K562 (cell line): ENCODE measurements around the gene NEK2. TPM values are rescaled to one million over a fixed set of nuclear protein-coding genes. Genes with fewer than 3 reads are reported as not detected.
A peak's percentile ranks its signal among the peaks of the same experiment; 100 is the strongest.

Experiments
- ATAC-seq: fragments of 200-7000 bp; cut with Tn5 transposase; 3 replicates; pipeline ENCODE4 v1.9.1; 2020; ENCODE audit warnings: moderate library complexity
- BruUV-seq: library from RNA; stranded (reverse); fragments of 400-500 nt; replicated peaks from 2 replicates; lab custom pipeline; 2021; lab: Mats Ljungman, UMichigan
- CTCF ChIA-PET: fragments of 300-600 bp; formaldehyde crosslinking; extraction: SDS; loops from one replicate; lab custom pipeline; 2021; ENCODE audit warnings: low intra/inter-chr PET ratio; lab: Yijun Ruan, JAX
- POLR2A ChIA-PET: fragments of 300-600, 350-650 bp; sonication (Branson Sonifier 250); formaldehyde crosslinking; extraction: SDS; loops from one replicate; lab custom pipeline; 2021; ENCODE audit warnings: antibody characterized with exemption, inconsistent platforms; lab: Yijun Ruan, JAX
- DNase-seq, 4 experiments: peaks; one replicate each; pipeline versions ENCODE4 v3.0.0 to v3.0.0-alpha.2; 2011 to 2018; ENCODE audit warnings: low spot score in 3 of 4, mixed read lengths in 3 of 4; ENCODE audit errors: extremely low read depth in 1 of 4
- FAIRE-seq: peaks from 2 replicates; lab custom pipeline; 2011; peaks lifted over from hg19 to GRCh38; lab: Jason Lieb, UNC
- H2AFZ ChIP-seq: 2 replicates; pipeline ENCODE4 v1.6.0; 2011; ENCODE audit warnings: low read depth, low read length, control low read depth, inconsistent platforms
- H3K27ac ChIP-seq: fragments of 200-600 bp; 3 replicates; pipeline ENCODE4 v1.8.0; 2011; ENCODE audit warnings: low read depth, mild to moderate bottlenecking, control low read depth, inconsistent platforms, low read length, moderate library complexity, mixed read lengths; ENCODE audit errors: extremely low read depth
- H3K27me3 ChIP-seq, 2 experiments: fragments of 300-600 bp in 1 of 2; 2 replicates in 1 of 2; 3 replicates in 1 of 2; pipeline versions ENCODE4 v1.6.0 to v1.8.0; 2011; ENCODE audit warnings: inconsistent platforms in 2 of 2, low read length in 2 of 2, mild to moderate bottlenecking in 1 of 2, mixed read lengths in 1 of 2, moderate library complexity in 1 of 2; ENCODE audit not compliant: control insufficient read depth in 2 of 2, insufficient read depth in 2 of 2
- H3K36me3 ChIP-seq: fragments of 300-600 bp; 3 replicates; pipeline ENCODE4 v1.8.0; 2011; ENCODE audit warnings: mild to moderate bottlenecking, low read length, inconsistent platforms; ENCODE audit not compliant: control insufficient read depth, insufficient read depth
- H3K4me1 ChIP-seq, 2 experiments: fragments of 200-600 bp in 1 of 2; replicated peaks in 1 of 2; 2 replicates in 1 of 2; 3 replicates in 1 of 2; pipeline versions ENCODE4 v1.5.1 to v1.8.0; 2011; ENCODE audit warnings: inconsistent platforms in 2 of 2, low read length in 2 of 2, mild to moderate bottlenecking in 1 of 2, mixed read lengths in 1 of 2, moderate library complexity in 1 of 2; ENCODE audit not compliant: control insufficient read depth in 2 of 2, insufficient read depth in 2 of 2
- H3K4me2 ChIP-seq: 2 replicates; pipeline ENCODE4 v1.6.1; 2011; ENCODE audit warnings: low read length, control low read depth, inconsistent platforms, mixed read lengths; ENCODE audit not compliant: insufficient read depth
- H3K4me3 ChIP-seq: fragments of 200-600 bp; sonication (generic), shearing (Covaris generic); 2 replicates; pipeline ENCODE4 v1.5.1; 2016; ENCODE audit warnings: control low read depth, inconsistent platforms
- H3K79me2 ChIP-seq: fragments of 200-600 bp; 3 replicates; pipeline ENCODE4 v1.8.0; 2011; ENCODE audit warnings: low read length, inconsistent platforms; ENCODE audit not compliant: control insufficient read depth, insufficient read depth
- H3K9ac ChIP-seq, 2 experiments: 2 replicates each; pipeline versions ENCODE4 v1.6.0 to v1.6.1; 2011; ENCODE audit warnings: low read depth in 2 of 2, low read length in 2 of 2, control low read depth in 1 of 2, inconsistent platforms in 1 of 2, mild to moderate bottlenecking in 1 of 2, mixed read lengths in 1 of 2; ENCODE audit not compliant: insufficient read depth in 1 of 2
- H3K9me1 ChIP-seq: one replicate; pipeline ENCODE4 v1.6.0; 2011; ENCODE audit warnings: inconsistent platforms, mild to moderate bottlenecking, low read length, moderate library complexity; ENCODE audit not compliant: control insufficient read depth, insufficient read depth
- H3K9me3 ChIP-seq: replicated peaks from 2 replicates; pipeline ENCODE4 v1.5.1; 2011; ENCODE audit warnings: low read depth, low read length, inconsistent platforms; ENCODE audit not compliant: control insufficient read depth, insufficient read depth
- H4K20me1 ChIP-seq: replicated peaks from 2 replicates; pipeline ENCODE4 v1.6.1; 2011; ENCODE audit warnings: low read length, inconsistent platforms, mixed read lengths; ENCODE audit not compliant: control insufficient read depth, insufficient read depth
- ARID4B ChIP-seq: sonication (generic); formaldehyde crosslinking; IDR thresholded peaks from 2 replicates; pipeline ENCODE4 v1.8.0; 2022; ENCODE audit warnings: mild to moderate bottlenecking, missing genetic modification reagents
- ARNT ChIP-seq, 2 experiments: fragments of 450-650 bp; IDR thresholded peaks; 2 replicates each; pipeline ENCODE4 v1.6.1; 2016; ENCODE audit warnings: mild to moderate bottlenecking in 1 of 2
- ATF1 ChIP-seq, 2 experiments: fragments of 450-650 bp in 1 of 2; IDR thresholded peaks; 2 replicates each; pipeline ENCODE4 v1.6.1; 2016; ENCODE audit warnings: missing compliant biosample characterization in 1 of 2, missing genetic modification characterization in 1 of 2
- BHLHE40 ChIP-seq: IDR thresholded peaks from 2 replicates; pipeline ENCODE4 v1.6.1; 2011; ENCODE audit warnings: low read length, improper control_type of control experiment
- CGGBP1 ChIP-seq: fragments of 250-450 bp; sonication (Bioruptor Pico); IDR thresholded peaks from 2 replicates; pipeline ENCODE4 v1.9.0; 2021; ENCODE audit warnings: mild to moderate bottlenecking
- GABPB2 ChIP-seq: fragments of 250-450 bp; sonication (Bioruptor Pico); conservative IDR thresholded peaks from 2 replicates; pipeline ENCODE4 v1.5.1; 2021; ENCODE audit warnings: mild to moderate bottlenecking
- HES1 ChIP-seq: fragments of 450-650 bp; IDR thresholded peaks from 2 replicates; pipeline ENCODE4 v1.6.1; 2016; ENCODE audit warnings: low read depth, mild to moderate bottlenecking, moderate library complexity
- HOMEZ ChIP-seq: fragments of 250-450 bp; sonication (Bioruptor Pico); IDR thresholded peaks from 2 replicates; pipeline ENCODE4 v1.4.0; 2020; ENCODE audit warnings: mild to moderate bottlenecking, moderate library complexity
- LEF1 ChIP-seq: fragments of 450-650 bp; IDR thresholded peaks from 2 replicates; pipeline ENCODE4 v1.6.1; 2016; ENCODE audit warnings: mild to moderate bottlenecking
- MAFF ChIP-seq: IDR thresholded peaks from 2 replicates; pipeline ENCODE4 v1.6.1; 2012; ENCODE audit warnings: low read length, improper control_type of control experiment
- MTF1 ChIP-seq: fragments of 250-450 bp; sonication (Bioruptor Pico); IDR thresholded peaks from 2 replicates; pipeline ENCODE4 v1.9.0; 2021; ENCODE audit warnings: moderate library complexity, mild to moderate bottlenecking, inconsistent platforms, borderline replicate concordance
- MXI1 ChIP-seq: IDR thresholded peaks from 2 replicates; pipeline ENCODE4 v1.6.1; 2011; ENCODE audit warnings: low read depth, mild to moderate bottlenecking, improper control_type of control experiment, low read length
- TCFL5 ChIP-seq: fragments of 250-450 bp; sonication (Bioruptor Pico); conservative IDR thresholded peaks from 2 replicates; pipeline ENCODE4 v1.6.1; 2021; ENCODE audit warnings: mild to moderate bottlenecking, moderate library complexity, matching md5 sums
- ZNF23 ChIP-seq: fragments of 250-450 bp; sonication (Bioruptor Pico); IDR thresholded peaks from 2 replicates; pipeline ENCODE4 v1.4.0; 2020; ENCODE audit warnings: mild to moderate bottlenecking
- ZNF347 ChIP-seq: fragments of 450-650 bp; formaldehyde crosslinking; IDR thresholded peaks from 2 replicates; pipeline ENCODE4 v1.4.0; 2020; ENCODE audit warnings: low read depth, mild to moderate bottlenecking, moderate library complexity
- WGBS: fragments of 100-300 bp; shearing (Covaris generic); methylation state at CpG from one replicate; pipeline ENCODE4 v1.1.6; 2016; ENCODE audit warnings: low coverage, mixed read lengths; ENCODE audit not compliant: insufficient coverage; ENCODE audit errors: missing lambda C conversion rate; 5-methylcytosine and 5-hydroxymethylcytosine counted together
- in situ Hi-C: fragments of 300-500 bp; cut with MboI; formaldehyde crosslinking; loops from 4 replicates; pipeline ENCODE4 v1.15.0; 2018; ENCODE audit warnings: inconsistent platforms, mixed read lengths
- intact Hi-C: fragments of 100-400 bp; cut with micrococcal nuclease; formaldehyde crosslinking; loops from 2 replicates; pipeline ENCODE4 v1.14.2; 2022
- polyA plus RNA-seq, 8 experiments: library from polyadenylated mRNA; depleted of rRNA in 4 of 8; stranded (reverse) in 5 of 8; unstranded in 3 of 8; fragments of >200 nt; fragmentation: Nextera tagmentation in 2 of 8; fragmentation: Illumina TruSeq in 1 of 8; extraction: Ambion mirVana in 2 of 8; extraction: Trizol in 1 of 8; gene quantifications; 2 replicates each; pipeline versions ENCODE4 v1.2.1 to v1.2.3, GENCODE V29; 2011 to 2014; ENCODE audit warnings: inconsistent platforms in 1 of 8, missing spikeins in 1 of 8
- total RNA-seq, 7 experiments: library from RNA; depleted of rRNA in 6 of 7; stranded (reverse); fragments of >200 nt in 6 of 7; fragmentation: Illumina TruSeq in 2 of 7; extraction: Trizol in 2 of 7; gene quantifications; 2 replicates each; pipeline versions ENCODE4 v1.2.1 to v1.2.3, GENCODE V29; 2011 to 2021; ENCODE audit warnings: low replicate concordance in 1 of 7

The NEK2 gene
- total and polyA plus RNA-seq, 9 of the 15 experiments (the other 6 are each of a cell fraction or from before 2014, with no cell fraction given): 30.0 to 74.7 (median 66.4) TPM

GRCh38 chr1:211634461-211634860 lies 41.0 kb downstream of the NEK2 start:
- no peak for TF ChIP-seq ZNF347 (CRISPR knock-in tag)
- TF ChIP-seq LEF1: no peak
- no peak for TF ChIP-seq TCFL5 (CRISPR knock-in tag)
- no peak for TF ChIP-seq MXI1
- TF ChIP-seq GABPB2 (CRISPR knock-in tag): no peak
- no peak for TF ChIP-seq ZNF23 (CRISPR knock-in tag)
- TF ChIP-seq ARNT (IDR thresholded peaks at IDR 0.05): no peak
- no peak for TF ChIP-seq BHLHE40
- TF ChIP-seq HOMEZ (CRISPR knock-in tag): no peak
- TF ChIP-seq CGGBP1 (CRISPR knock-in tag): no peak
- no peak for TF ChIP-seq ATF1 (CRISPR knock-in tag; IDR thresholded peaks at IDR 0.05)
- TF ChIP-seq ATF1 (tag; IDR thresholded peaks at IDR 0.05): no peak
- TF ChIP-seq HES1: no peak
- TF ChIP-seq MAFF: no peak
- no peak for TF ChIP-seq ARID4B (CRISPR knock-in tag)
- TF ChIP-seq MTF1 (CRISPR knock-in tag): no peak
- POLR2A ChIA-PET: interaction anchor here (0.6 to 3.9 kb wide), 8 partner anchors 9 to 156 kb away, joined by 3 to 20 read pairs (median 4); partner anchors contain the start of gene NEK2
- Histone ChIP-seq H2AFZ (peak overlapping the region; percentile 99; the same call in 1 of the 2 replicates), H3K4me2 (no peak overlapping the region), H3K9me1 (no peaks in the 10 kb centered on the region), H3K27me3 (no peaks in the 10 kb centered on the region), H3K36me3 (no peaks in the 10 kb centered on the region), H3K4me3 (no peak overlapping the region), H3K9ac (no peak overlapping the region), H3K27ac (no peak overlapping the region), H3K79me2 (no peaks in the 10 kb centered on the region), H4K20me1 (no peaks in the 10 kb centered on the region), H3K4me1 (peaks cover 31 to 39% of the 10 kb centered on the region in 2 experiments), H3K9me3 (no peaks in the 10 kb centered on the region)
- CTCF ChIA-PET: no interaction called here
- WGBS: 73% methylated on average over 4 of the region's 4 CpGs
- in situ Hi-C loops: no loop called here
- intact Hi-C loops: no loop called here
- DNase-seq: no peak
- ATAC-seq: no peak
- FAIRE-seq: no peak
- BruUV-seq: no TSS peak
